Activated gamma-delta T cell (primary cell): ENCODE results near the gene AKAP1.

Source experiments
- DNase-seq: peaks from one replicate; lab custom pipeline; 2025; lab: John Stamatoyannopoulos, UW

AKAP1 gene

DNA sequence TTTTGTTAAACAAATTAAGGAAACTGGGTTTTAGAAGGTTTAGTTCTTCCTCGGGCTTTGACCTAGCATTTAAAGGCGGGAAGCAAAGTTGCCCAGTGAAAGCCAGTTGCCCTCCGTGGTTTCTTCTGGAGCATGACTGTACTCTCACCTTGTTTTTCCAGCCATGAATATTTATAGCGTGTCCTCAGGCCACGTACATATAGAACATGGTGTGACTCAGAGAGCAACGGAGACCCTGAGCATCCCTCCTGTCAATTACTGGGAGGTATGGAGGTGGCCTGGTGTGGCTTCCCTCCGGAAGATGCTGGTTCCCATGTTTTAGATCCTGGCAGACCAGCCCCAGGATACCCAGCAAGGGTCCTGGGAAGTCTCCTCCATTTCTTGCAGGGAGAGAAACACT, 48.4 kb downstream of the AKAP1 start:
- DNase-seq, result no peak

DNA sequence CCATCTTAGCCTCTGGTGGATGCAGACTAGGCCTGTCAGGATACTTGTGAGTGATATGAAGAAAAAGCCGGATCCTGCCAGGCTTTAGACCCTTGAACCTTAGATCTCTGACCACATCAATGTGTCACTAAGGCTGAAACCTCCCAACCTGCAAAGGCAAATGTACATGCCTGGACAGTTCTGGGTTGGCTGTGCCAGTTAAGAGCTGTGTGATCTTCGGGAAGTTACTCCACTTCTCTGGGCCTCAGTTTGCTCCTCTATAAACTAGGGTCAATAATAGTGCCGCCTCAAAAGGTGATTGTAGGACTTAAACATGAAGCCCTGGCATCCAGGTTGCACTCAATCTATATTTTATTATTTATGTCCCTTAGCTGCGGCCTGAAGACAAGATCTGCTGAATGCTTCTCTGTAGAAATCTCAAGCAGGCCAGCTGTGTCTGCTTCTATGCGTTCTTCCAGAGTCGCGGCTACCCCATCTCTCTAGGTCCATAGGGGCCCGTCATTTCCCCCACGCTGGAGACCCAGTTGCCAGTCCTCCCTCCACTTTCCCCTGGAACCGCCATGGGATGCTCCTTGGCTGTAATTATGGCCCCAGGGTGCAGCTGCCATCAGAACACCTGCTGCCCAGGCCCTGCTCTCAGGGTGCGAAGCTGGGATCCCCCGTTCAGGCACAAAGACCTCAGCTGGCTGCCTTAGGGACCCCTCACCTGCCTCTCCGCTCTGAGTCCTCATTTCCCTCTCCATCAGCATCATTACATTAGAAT, 50.2 kb downstream of the AKAP1 start:
- no peak for DNase-seq

DNA sequence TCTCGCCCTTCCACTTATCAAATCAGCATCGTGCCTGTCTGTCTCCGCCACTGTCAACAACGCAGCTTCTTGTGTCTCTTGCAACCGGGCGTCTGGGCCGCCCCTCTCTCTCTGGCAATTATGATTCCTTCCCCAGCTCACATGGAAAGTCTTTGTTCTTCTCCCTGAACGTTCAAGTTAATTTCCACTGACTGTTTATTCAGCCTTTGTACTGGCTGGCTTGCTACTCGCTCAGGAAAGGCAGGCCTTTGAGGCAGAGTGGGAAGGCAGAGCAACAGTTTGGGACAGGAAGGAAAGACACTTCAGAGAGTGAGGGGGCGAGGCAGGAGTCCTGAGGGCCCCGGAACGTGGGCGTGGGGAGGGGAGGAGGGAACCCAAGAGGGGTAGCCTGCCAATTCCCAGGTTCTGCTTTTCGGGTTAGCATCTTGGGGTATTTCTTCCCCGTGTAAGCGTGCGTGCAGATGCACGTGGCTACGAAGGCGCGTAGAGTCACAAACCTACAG, 50.8 kb downstream of the AKAP1 start:
- DNase-seq, result no peak

DNA sequence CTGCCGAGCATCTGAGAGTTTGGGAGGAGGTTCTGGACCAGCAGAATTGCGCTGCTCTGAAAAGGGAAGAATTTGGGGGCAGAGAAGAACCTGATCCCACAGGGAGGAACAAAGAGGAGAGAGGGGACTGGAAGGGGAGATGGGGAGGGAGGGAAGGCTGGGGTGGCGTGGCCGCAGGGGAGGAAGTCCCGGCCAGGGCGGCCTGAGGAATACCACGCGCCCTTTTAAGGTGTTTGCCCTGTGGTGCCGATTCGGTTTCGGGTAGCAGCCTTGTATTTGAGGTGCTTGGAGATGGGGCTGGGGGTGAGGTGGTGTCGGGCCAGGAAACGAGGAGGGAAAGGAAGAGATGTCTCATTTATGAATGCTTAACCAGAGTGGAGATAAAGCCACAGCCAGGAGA, 51.3 kb downstream of the AKAP1 start:
- no peak for DNase-seq

DNA sequence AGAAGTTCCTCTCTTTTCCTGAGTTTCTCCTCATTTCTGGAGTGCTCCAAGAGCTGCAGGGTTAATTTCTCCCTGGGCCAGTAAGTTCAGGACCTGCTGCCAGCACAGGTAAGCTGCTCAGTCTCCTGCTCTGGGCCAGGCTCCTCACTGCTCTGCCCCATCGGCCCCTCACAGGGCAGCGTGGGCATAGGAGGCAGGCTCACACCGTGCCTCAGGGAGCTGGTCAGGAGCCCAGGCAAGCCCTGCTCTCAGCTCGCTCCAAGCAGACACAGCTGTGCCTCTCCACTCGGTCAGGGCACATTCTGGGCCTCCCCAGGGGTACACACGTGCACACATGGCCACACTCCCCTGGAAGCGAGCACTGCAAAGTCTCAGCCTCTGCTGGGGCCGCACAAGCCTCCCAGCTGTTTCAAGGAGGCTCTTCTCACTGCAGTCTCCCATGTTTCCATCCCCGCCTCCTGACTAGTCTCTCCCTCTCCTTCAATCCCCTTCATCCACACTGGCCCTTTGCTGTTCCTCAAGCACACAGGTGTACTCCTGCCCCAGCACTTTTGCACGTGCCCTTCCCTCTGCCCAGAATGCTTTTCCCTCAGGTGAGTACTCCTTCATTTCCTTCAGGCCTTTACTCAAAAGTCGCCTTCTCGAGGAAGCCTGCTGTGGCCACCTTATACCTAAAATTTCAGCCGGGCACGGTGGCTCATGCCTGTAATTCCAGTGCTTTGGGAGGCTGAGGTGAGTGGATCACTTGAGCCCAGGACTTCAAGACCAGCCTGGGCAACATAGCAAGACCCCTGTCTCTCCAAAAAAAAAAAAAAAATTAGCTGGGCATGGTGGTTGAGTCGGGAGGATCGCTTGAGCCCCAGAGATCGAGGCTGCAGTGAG, 53.2 kb downstream of the AKAP1 start:
- DNase-seq, result no peak

DNA sequence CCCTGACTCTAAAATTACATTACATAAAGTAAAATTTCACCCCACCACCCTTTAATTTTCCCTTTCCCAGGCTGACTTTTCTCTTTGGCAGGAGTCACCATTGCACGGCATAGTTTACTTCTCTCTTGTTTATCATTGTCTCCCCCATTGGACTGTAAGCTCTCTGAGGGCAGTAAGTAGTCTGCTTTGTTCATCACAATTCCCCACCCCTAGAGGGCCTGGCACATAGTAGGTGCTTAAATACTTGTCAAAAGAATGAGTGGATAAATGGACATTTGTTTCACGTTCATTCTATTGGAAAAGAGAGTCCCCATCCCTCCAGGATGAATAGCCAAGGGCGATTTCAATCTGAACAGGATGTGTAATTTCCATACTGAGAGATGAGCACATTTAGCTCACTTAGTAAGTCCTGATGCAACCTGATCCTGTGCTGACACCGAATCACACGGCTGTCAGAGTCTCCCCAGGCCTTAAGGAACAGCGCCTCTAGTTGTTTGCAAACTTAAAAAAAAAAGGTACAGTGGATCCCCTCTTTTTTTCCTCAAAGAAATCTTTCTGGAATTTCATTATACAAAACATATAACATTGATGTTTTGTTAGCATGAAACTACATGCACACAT, 54.0 kb downstream of the AKAP1 start:
- no peak for DNase-seq

DNA sequence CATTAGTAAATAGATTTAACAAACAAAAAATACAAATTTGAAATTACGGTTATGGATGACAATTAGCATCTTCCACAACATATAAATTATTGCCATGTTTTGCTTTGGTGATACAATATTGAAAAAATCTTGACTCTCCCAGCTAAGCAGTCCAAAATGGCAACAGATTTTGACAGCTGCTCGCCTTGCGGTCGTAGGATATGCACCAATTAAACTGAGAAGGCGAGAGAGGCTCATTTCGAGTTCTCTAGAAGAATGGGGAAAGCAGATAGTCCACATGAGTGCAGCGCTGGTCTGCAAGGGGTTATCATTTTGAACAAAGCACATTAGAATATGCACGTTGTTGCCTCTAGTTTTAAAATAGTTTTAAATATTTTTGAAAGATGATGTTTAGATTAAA, 55.3 kb downstream of the AKAP1 start:
- DNase-seq, result no peak

DNA sequence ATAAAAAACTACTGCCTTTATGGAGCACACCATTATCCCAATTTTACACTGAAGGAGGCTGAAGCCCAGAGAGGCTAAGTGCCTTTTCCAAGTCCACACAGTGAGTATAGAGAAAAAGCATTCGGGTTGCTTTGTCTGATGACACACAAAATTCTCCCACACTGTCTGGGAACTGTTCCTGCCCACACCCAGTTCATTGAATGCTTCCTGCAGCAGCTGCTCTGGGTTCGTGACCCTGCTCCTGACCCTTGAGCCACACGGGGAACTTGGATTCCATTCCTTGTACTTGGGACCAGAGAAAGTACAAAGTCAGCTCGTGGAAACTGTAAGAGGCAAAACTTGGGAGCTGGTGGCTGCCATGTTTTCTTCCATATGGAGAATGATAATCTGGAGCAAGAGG, 57.9 kb downstream of the AKAP1 start:
- DNase-seq, result no peak

DNA sequence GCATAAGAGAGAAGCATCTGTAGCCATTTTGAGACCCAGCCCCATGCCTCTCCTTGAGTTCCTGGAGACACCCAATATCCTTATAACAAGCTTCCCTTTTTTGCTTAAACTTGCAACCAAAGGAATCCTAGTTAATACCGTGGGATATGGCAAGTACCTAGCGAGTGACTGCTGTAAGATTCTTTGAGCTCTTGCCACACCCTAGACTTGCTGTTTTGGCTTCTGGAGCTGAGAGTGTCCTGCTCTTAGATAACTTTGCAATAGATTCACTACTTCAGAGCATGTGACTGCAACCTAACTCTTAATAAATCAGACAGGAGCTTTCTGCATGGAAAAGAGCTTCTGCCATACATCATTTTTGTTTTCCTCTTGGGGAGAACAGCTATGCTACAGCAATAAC, 58.3 kb downstream of the AKAP1 start:
- DNase-seq, result no peak

DNA sequence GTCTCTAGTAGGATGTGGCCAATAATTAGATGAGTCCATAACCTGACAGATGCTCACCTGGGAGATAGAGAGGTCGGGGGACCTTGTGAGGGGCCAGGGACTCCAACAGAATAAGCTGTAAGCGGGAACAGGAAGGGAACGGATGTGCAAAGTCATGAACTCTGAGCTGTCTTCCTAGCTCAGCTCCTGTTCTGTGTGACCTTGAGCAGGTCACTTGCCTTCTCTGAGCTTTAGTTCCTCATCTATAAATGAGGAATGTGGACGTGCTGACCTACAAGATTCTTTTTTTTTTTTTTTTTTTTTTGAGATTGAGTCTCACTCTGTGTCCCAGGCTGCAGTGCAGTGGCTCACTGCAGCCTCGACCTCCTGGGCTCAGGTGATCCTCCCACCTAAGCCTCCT, 58.9 kb downstream of the AKAP1 start:
- no peak for DNase-seq

DNA sequence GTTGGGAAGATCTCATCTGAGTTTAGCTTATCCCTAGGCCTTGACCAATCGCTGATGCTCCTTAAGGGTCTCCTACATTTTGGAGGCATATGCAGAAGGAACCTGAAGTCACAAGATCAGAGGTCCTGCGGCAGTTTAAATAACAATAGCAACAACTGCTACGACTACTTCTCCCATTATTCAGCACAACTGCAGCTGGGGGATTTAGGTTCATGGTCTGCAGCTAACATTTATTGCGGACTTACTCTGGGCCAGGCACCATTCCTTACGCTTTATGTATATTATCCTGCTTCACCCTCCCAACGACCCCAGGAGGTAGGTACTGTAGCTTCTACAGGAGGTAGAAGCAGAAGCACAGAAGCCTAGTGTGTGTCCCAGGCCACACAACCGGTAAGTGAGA, 59.5 kb downstream of the AKAP1 start:
- no peak for DNase-seq

DNA sequence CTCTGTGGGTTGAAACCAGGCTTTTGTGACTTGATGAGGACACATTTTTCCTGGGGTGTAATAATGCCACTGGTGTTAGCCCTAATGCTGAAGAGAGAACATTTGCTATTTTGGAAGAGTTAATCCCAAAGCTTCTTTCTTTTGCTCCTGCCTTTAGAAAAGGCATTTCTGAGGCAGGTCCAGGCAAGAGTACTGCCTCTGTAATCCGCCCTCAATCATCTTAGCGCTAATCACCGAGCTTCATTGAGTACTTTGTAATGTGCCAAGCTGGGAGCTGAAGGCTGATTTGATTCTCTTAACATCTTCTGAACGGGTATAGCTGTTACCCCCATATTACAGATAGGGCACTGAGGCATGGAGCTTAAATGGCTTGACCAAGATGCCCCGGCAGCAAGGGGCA, 60.3 kb downstream of the AKAP1 start:
- DNase-seq, result no peak

DNA sequence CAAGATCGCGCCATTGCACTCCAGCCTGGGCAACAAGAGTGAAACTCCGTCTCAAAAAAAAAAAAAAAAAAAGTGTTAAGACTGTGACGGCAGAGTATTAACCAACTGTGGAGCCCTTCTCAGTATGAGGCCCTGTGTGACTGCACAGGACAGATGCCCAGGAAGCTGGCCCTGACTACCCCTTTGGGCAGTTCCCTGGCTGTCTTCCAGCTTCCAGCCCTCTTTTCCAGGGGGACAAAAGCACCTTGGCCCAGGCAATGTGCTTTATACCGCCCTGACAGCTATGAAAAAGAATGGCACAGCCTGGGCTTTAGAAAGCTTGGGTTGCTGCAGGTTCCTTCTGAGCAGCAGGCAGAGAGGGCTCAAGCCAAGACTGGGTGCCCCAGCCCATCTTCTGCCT, 61.2 kb downstream of the AKAP1 start:
- no peak for DNase-seq

DNA sequence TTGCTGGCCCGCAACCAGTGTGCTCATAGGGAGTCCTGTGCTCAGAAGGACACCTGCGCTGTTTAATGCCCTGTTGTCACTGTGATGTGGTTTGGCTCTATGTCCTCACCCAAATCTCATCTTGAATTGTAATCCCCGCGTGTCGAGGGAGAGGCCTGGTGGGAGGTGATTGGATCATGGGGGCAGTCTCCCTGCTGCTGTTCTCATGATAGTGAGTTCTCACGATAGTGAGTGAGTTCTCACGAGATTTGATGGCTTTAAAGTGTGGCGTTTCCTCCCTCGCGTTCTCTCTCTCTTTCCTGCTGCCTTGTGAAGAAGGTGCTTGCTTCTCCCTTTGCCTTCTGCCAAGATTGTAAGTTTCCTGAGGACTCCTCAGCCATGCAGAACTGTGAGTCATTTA, 66.8 kb downstream of the AKAP1 start:
- DNase-seq, result no peak

DNA sequence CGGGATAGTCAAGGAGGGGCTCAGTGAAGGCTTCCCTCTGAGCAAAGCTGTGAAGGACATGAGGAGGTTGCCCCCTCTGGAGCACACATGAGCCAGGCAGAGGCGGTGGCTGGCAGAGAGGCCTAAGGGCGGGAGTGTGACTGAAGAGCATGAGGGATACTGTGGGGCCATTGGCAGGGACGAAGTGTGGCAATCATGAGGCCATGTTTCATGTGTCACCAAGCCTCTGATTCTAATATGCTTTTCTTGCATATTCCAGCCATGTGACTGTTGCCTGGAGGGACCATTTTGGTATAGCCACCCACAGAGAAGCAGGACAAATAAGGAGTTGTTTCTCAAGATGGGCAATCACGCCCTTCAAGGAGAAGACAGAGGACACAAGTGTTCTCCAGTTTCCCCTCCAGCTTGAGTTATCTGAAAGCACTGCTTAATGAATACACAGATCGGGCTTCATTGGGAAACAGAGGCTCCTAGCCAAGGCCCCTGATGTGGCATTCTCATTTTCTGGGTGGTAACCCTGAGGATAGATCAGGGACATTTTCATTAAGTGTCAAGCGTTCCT, 68.0 kb downstream of the AKAP1 start:
- no peak for DNase-seq

DNA sequence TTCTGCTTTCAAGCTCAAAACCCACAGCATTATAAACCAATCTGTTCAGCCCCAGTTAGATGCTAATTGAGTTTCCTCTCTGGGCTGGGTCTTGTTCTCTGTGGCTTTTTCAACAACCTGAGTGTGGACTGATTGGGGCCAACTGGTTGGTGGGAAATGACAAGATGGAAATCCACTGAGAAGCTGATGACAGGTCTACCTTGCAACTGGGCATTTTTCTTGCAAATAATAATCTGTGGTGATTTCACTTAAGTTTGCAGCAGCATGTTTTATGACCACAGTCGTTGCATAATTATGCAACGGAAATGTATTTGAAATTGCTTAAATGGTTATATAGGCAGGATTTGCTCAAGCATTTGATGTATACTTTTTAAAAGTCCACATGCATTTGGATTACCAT, 69.9 kb downstream of the AKAP1 start:
- DNase-seq, result no peak

DNA sequence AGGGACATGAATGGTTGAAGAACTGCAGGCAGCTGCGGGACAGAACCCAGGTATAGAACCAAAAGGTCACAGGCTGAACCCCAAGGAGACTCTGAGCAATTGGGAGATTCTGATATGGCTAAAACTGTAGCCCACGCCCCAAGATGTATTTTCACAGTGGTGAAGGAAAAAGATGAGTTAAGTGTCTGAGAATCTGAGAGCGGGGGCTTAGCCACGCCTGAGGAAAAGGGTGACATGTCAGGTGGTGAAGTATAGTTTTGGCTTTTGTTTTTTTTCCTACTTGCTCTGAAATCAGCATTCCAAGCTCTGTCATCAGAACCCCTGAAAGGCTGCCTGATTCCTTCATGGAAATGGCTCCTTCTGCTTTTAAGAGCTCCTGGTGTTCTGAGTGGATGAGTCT, 73.3 kb downstream of the AKAP1 start:
- DNase-seq, result no peak

DNA sequence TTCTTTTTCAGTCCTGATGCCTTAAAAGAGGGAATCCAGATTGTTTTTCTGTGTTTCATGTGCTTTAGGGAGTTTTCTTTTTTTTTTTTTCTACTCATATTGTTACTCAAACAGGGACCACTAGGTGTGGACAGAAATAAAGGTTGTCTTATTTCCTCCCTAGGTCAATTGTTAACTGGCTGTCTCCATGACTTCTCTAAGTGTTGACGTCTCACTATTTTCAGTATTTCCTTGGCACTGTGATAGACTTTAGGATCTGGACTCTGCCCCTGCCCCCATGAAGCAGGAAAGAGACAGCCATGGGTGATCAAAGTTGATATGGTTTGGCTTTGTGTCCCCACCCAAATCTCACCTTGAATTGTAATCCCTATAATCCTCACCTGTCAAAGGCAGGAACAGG, 73.7 kb downstream of the AKAP1 start:
- no peak for DNase-seq

DNA sequence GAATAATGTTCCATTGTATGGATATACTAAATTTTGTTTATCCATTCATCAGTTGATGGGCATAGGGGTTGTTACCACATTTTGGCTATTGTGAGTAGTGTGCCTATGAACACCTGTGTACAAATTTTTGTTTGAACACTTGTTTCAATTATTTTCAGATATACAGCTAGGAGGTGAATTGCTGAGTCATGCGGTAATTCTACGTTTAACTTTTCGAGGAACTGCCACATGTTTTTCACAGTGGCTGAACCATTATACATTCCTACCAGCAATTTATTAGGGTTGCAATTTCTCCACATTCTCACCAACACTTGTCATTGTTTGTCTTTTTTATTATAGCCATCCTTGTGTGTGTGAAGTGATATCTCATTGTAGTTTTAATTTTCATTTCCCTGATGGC, 75.6 kb downstream of the AKAP1 start:
- no peak for DNase-seq

DNA sequence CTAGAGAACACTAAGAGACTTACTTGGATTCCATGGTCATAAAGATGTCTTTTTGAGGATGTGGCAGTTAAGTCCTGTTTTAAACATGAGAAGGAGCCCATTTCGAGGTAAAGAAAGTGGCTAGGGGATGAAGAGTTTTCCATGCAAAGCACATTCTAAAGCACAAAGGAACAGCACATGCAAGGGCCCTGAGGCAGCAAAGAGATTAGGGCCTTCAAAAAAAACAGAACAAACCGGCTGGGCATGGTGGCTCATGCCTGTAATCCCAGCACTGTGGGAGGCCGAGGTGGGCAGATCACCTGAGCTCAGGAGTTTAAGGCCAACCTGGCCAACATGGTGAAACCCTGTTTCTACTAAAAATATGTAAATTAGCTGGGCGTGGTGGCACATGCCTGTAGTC, 79.8 kb downstream of the AKAP1 start:
- no peak for DNase-seq

DNA sequence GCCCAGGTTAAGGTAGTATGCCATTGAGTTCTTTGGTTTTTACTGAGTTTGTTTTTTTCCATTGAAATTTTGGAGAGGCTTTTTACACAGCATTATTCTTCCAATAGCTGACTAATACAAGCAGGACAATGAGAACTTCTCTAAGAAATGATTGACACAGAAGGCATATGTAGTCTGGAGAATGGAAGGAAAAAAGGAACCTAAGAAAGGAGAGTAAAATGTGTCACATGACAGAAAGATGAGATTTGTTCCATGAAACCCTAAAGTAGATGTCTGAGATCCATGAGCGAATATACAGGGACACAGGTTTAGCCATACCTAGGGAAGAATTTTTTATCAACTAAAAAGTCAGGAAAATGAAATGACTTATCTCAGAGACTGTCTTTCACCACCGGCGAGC, 80.7 kb downstream of the AKAP1 start:
- no peak for DNase-seq

DNA sequence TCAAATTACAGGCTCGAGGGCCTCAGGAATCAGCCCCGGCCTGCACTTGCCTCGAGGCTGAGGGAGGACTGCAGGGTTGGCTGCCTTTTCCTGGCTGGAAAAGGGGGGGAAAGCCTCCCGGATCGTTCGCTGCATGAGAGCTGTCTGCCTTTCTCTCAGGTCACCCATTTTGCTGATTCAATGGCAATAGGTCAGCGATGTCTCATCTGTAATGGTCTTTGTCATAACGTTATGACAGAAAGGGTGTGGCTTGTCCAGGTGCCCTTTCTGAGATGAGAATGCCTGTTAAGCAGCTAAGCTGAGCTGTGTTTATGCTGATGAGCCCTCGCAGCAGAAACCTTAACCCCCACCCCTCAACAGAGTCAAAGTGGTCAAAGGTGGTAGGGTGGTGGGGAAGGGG, 81.8 kb downstream of the AKAP1 start:
- DNase-seq, result no peak

DNA sequence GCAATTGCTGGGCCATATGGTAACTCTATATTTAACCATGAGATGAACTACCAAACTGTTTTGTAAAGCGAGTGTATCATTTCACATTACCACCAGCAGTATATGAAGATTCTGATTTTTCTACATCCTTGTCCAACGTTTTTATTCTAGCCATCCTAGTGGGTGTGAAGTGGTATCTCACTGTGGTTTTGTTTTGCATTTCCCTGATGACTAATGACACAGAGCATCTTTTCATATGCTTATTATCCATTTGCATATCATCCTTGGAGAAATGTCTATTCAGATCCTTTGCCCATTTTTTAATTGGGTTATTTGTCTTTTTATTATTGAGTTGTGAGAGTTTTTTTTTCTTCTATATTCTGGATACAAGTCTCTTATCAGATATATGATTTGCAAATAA, 83.6 kb downstream of the AKAP1 start:
- DNase-seq, result no peak
